ENCODE results near the gene D2HGDH.

DNA sequence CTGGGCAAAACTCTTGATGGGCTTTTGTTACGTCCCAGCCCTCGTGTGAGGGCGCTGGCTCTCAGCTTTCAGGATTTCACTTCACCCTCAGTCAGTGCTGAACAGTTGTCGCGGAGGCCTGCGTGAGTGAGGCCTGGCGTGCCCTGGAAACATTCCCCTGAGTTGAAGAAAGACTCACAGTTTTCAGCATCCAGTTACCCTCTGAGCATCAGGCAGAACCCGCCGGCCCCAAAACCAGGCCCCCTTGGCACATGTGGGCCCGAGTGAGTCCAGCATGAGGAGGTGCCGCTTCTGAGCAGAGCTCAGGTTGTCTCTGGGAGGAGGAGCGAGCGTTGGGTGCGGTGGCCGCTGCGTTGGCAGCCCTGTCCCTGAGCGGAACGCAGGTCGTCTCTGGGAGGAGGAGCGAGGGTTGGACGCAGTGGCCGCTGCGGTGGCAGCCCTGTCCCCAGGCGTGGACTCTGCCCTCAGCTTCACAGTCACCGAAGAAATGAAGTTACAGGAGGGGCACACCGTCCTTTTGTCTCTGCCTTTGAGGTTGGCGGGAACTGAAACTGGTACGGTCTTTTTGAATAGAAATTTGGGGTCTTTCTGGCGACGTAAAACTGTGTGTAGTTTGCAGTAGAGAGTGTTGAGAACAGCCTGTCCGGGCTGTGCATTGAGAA, 74.4 kb downstream of the D2HGDH start, which contains the start of gene NEU4:
- TF ChIP-seq POLR2A (IDR thresholded peaks at IDR 0.05; ENCODE audit: low read depth, low read length) (no peak), POLR2AphosphoS5 (IDR thresholded peaks at IDR 0.05; ENCODE audit: low read depth, low read length) (no peak), TAF1 (IDR thresholded peaks at IDR 0.05; ENCODE audit: borderline replicate concordance, low read depth, low read length) (no peak)
